ENCODE results near the gene LYPD6B. TPM values are rescaled to one million over a fixed set of nuclear protein-coding genes. Genes with fewer than 3 reads are reported as not detected.

LYPD6B gene
- total RNA-seq, 1 experiment from 2014 or later: 35.8 TPM

GRCh38 chr2:149075105-149075504, 36.6 kb downstream of the LYPD6B start:
- H3K27me3 ChIP-seq (replicated peaks; ENCODE audit: control insufficient read depth, insufficient read depth, low read length): no peaks in the 10 kb centered on the region; the same call in 1 of the 2 replicates
- H3K27me3 Mint-ChIP-seq (ENCODE audit: insufficient read depth, unreplicated experiment): no peaks in the 10 kb centered on the region
- CTCF ChIA-PET: no interaction called here
- no TSS peak for BruUV-seq (replicated peaks)
- no peak for DNase-seq
- no peak overlapping the region for H3K4me3 Mint-ChIP-seq (ENCODE audit: unreplicated experiment)
- peaks cover 52% of the 10 kb centered on the region for H3K4me1 Mint-ChIP-seq (ENCODE audit: low read depth, unreplicated experiment)
- H3K9me3 Mint-ChIP-seq (ENCODE audit: unreplicated experiment): no peaks in the 10 kb centered on the region
- H3K36me3 ChIP-seq (ENCODE audit: control insufficient read depth, insufficient read depth, low read length): peaks cover 3% of the 10 kb centered on the region; the same call in 1 of the 2 replicates
- no peak overlapping the region for H3K4me3 ChIP-seq (ENCODE audit: low read depth, low read length)
- intact Hi-C loops (cut with micrococcal nuclease; ENCODE audit: unreplicated experiment): no loop called here
- no peaks in the 10 kb centered on the region for H3K9me3 ChIP-seq
- TF ChIP-seq CTCF (IDR thresholded peaks at IDR 0.05; ENCODE audit: insufficient read depth in 1 of 2, low read depth in 1 of 2, low read length in 1 of 2, severe bottlenecking in 1 of 2, unreplicated experiment in 1 of 2): no peak
- POLR2A ChIA-PET: no interaction called here
- H3K4me1 ChIP-seq: peaks cover 41% of the 10 kb centered on the region
- peaks cover 18% of the 10 kb centered on the region for H3K36me3 Mint-ChIP-seq (ENCODE audit: insufficient read depth, unreplicated experiment)
- H3K27ac Mint-ChIP-seq (ENCODE audit: unreplicated experiment): no peak overlapping the region

- ChIA-PET POLR2A (no interaction called here), CTCF (no interaction called here)
- no peak for DNase-seq
- peaks cover 3% of the 10 kb centered on the region; the same call in 1 of the 2 replicates for H3K36me3 ChIP-seq (ENCODE audit: control insufficient read depth, insufficient read depth, low read length)
- no peak for TF ChIP-seq CTCF (IDR thresholded peaks at IDR 0.05; ENCODE audit: insufficient read depth in 1 of 2, low read depth in 1 of 2, low read length in 1 of 2, severe bottlenecking in 1 of 2, unreplicated experiment in 1 of 2)
- no peaks in the 10 kb centered on the region for H3K9me3 Mint-ChIP-seq (ENCODE audit: unreplicated experiment)
- H3K4me3 ChIP-seq (ENCODE audit: low read depth, low read length): no peak overlapping the region
- H3K9me3 ChIP-seq: no peaks in the 10 kb centered on the region
- peaks cover 18% of the 10 kb centered on the region for H3K36me3 Mint-ChIP-seq (ENCODE audit: insufficient read depth, unreplicated experiment)
- H3K4me3 Mint-ChIP-seq (ENCODE audit: unreplicated experiment): no peak overlapping the region
- no peaks in the 10 kb centered on the region; the same call in 1 of the 2 replicates for H3K27me3 ChIP-seq (replicated peaks; ENCODE audit: control insufficient read depth, insufficient read depth, low read length)
- no peak overlapping the region for H3K27ac Mint-ChIP-seq (ENCODE audit: unreplicated experiment)
- peaks cover 34% of the 10 kb centered on the region for H3K4me1 ChIP-seq
- BruUV-seq (replicated peaks): no TSS peak
- intact Hi-C loops (cut with micrococcal nuclease; ENCODE audit: unreplicated experiment): no loop called here
- H3K4me1 Mint-ChIP-seq (ENCODE audit: low read depth, unreplicated experiment): peaks cover 44% of the 10 kb centered on the region
- no peaks in the 10 kb centered on the region for H3K27me3 Mint-ChIP-seq (ENCODE audit: insufficient read depth, unreplicated experiment)
Measured at GRCh38 chr2:149075853-149076252, 37.4 kb downstream of the LYPD6B start.

- ChIA-PET CTCF (interaction anchor here (0.8 kb wide), 1 partner anchor 39 kb away, joined by 3 read pairs; no protein-coding TSS in a partner anchor), POLR2A (no interaction called here)
- Mint-ChIP-seq H3K4me1 (ENCODE audit: low read depth, unreplicated experiment) (peaks cover 34% of the 10 kb centered on the region), H3K27me3 (ENCODE audit: insufficient read depth, unreplicated experiment) (no peaks in the 10 kb centered on the region), H3K9me3 (ENCODE audit: unreplicated experiment) (no peaks in the 10 kb centered on the region), H3K4me3 (ENCODE audit: unreplicated experiment) (no peak overlapping the region), H3K27ac (ENCODE audit: unreplicated experiment) (peak overlapping the region; percentile 65), H3K36me3 (ENCODE audit: insufficient read depth, unreplicated experiment) (peaks cover 12% of the 10 kb centered on the region)
- intact Hi-C loops (cut with micrococcal nuclease; ENCODE audit: unreplicated experiment): no loop called here
- no peak for DNase-seq
- H3K9me3 ChIP-seq: no peaks in the 10 kb centered on the region
- TF ChIP-seq CTCF (IDR thresholded peaks at IDR 0.05; ENCODE audit: insufficient read depth in 1 of 2, low read depth in 1 of 2, low read length in 1 of 2, severe bottlenecking in 1 of 2, unreplicated experiment in 1 of 2): no peak
- BruUV-seq (replicated peaks): no TSS peak
- H3K36me3 ChIP-seq (ENCODE audit: control insufficient read depth, insufficient read depth, low read length): peaks cover 3% of the 10 kb centered on the region; the same call in 1 of the 2 replicates
- H3K4me1 ChIP-seq: peaks cover 28% of the 10 kb centered on the region
- H3K27me3 ChIP-seq (replicated peaks; ENCODE audit: control insufficient read depth, insufficient read depth, low read length): no peaks in the 10 kb centered on the region; the same call in 1 of the 2 replicates
- no peak overlapping the region for H3K4me3 ChIP-seq (ENCODE audit: low read depth, low read length)
Measured at GRCh38 chr2:149076863-149077412, 38.4 kb downstream of the LYPD6B start.

Data from Caco-2 (cell line).